Ovary (tissue), 9 donors: ENCODE measurements around the gene ARHGAP18. TPM values are rescaled to one million over a fixed set of nuclear protein-coding genes. Genes with fewer than 3 reads are reported as not detected.

Source experiments
- DNase-seq, 5 donors: peaks; one replicate each; pipeline ENCODE4 v3.0.0-alpha.2; 2019 to 2020
- H3K27ac ChIP-seq, 2 donors: fragments of 200-600 bp; one replicate each; pipeline versions ENCODE4 v1.5.1 to v1.8.0; 2019 to 2022
- H3K27me3 ChIP-seq: fragments of 200-600 bp; one replicate; pipeline ENCODE4 v1.8.0; 2022
- H3K36me3 ChIP-seq: fragments of 200-600 bp; sonication (generic); one replicate; pipeline ENCODE4 v1.5.1; 2019
- H3K4me1 ChIP-seq: one replicate; pipeline ENCODE4 v1.8.1; 2013; ENCODE audit warnings: mild to moderate bottlenecking, moderate library complexity; ENCODE audit not compliant: insufficient read depth
- H3K4me3 ChIP-seq: fragments of 200-600 bp; sonication (generic); one replicate; pipeline ENCODE4 v1.5.1; 2017
- H3K9me3 ChIP-seq, 2 donors: fragments of 200-600 bp in 1 of 2; sonication (generic) in 1 of 2; one replicate each; pipeline versions ENCODE4 v1.5.1 to v1.8.1; 2013 to 2019; ENCODE audit warnings: mild to moderate bottlenecking in 1 of 2, moderate library complexity in 1 of 2
- EP300 ChIP-seq: sonication (generic); formaldehyde crosslinking; IDR thresholded peaks from one replicate; pipeline ENCODE4 v1.6.1; 2017; ENCODE audit warnings: antibody characterized with exemption
- POLR2A ChIP-seq: fragments of 450-650 bp; IDR thresholded peaks from one replicate; pipeline ENCODE4 v1.6.1; 2017; ENCODE audit warnings: antibody characterized with exemption, mild to moderate bottlenecking, moderate library complexity
- whole genome bisulfite sequencing, 3 donors: extraction: QIAGEN DNeasy Blood & Tissue Kit in 1 of 3; methylation state at CpG; one replicate each; pipeline versions ENCODE4 v1.1.5 to v1.1.7; 2013 to 2017; 5-methylcytosine and 5-hydroxymethylcytosine counted together
- intact Hi-C, 4 donors: fragments of 100-400 bp; cut with DNase I; formaldehyde crosslinking; loops; one replicate each; pipeline versions ENCODE4 v1.11.0 to v1.15.1; 2022 to 2023
- polyA plus RNA-seq, 2 donors: library from polyadenylated mRNA; stranded (reverse); fragments of 200-250 nt in 1 of 2; fragments of 350-450 nt in 1 of 2; fragmentation: Illumina TruSeq in 1 of 2; extraction: RNeasy Lipid Tissue Mini Kit (QIAGEN cat#74804) in 1 of 2; gene quantifications; one replicate each; pipeline ENCODE4 v1.2.3, GENCODE V29; 2013 to 2014
- total RNA-seq, 7 donors: library from RNA; depleted of rRNA in 2 of 7; stranded (reverse); fragments of >200 nt in 2 of 7; fragmentation: NEBNext Ultra II Directional in 3 of 7; extraction: Animal tissue kit (Norgen Biotek cat#: 25700) in 3 of 7; gene quantifications; one replicate each; pipeline versions ENCODE4 v1.1.0 to v1.2.4, GENCODE V29; 2016 to 2023
- TF ChIP-seq, protein P1 (sequence below), 3 donors: fragments of 450-650 bp in 2 of 3; fragments of 200-600 bp in 1 of 3; IDR thresholded peaks; one replicate each; pipeline versions ENCODE4 v1.5.1 to v1.8.0; 2016 to 2022; ENCODE audit warnings: antibody characterized with exemption in 3 of 3, mild to moderate bottlenecking in 1 of 3
- donor health status: DM: no; HTN: no; CAD: no; lungs with moderate emphysema.
- donor health status: DM: no; HTN: no; CAD: no.
- donor health status: Bipolar disorder and iron deficiency.
- donor health status: DM: yes; HTN: yes; CAD: no.
- donor health status: DM: no; HTN: no; CAD: no.
- donor health status: DM: yes; HTN: yes; CAD: no.

Gene ARHGAP18
- total and polyA plus RNA-seq, 9 donors, result 4.4 to 35.3 (median 9.6) TPM

DNA sequence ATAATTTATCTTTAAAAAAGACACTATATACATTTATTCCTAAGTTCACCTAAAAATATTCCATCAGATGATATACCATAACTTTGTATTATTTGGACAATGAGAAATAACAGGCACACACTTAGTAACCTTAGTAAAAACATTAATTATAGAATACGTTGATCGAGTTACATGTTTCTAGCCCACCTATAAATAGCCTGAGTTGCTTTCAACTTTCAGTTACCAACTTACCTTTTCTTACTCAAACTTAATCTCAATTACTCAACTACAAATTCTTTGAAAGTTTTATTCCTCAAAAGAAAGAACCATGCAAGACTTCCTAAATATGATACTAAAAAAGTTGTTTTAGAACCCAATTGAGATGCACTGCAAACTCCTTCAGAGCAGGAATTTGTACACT, 12.2 kb downstream of the ARHGAP18 start:
- no peak for DNase-seq
- no peaks in the 10 kb centered on the region for H3K9me3 ChIP-seq
- no peak overlapping the region for H3K27ac ChIP-seq
- H3K4me3 ChIP-seq, result no peak overlapping the region
- H3K36me3 ChIP-seq, result no peaks in the 10 kb centered on the region
- no peaks in the 10 kb centered on the region for H3K4me1 ChIP-seq
- H3K27me3 ChIP-seq, result no peaks in the 10 kb centered on the region
- intact Hi-C loops, result no loop called here
- 87 to 93% (median 92%) methylated on average over 2 of the region's 2 CpGs for WGBS, 3 donors
- TF ChIP-seq POLR2A (no peak), EP300 (no peak)
- TF ChIP-seq, protein P1, sequence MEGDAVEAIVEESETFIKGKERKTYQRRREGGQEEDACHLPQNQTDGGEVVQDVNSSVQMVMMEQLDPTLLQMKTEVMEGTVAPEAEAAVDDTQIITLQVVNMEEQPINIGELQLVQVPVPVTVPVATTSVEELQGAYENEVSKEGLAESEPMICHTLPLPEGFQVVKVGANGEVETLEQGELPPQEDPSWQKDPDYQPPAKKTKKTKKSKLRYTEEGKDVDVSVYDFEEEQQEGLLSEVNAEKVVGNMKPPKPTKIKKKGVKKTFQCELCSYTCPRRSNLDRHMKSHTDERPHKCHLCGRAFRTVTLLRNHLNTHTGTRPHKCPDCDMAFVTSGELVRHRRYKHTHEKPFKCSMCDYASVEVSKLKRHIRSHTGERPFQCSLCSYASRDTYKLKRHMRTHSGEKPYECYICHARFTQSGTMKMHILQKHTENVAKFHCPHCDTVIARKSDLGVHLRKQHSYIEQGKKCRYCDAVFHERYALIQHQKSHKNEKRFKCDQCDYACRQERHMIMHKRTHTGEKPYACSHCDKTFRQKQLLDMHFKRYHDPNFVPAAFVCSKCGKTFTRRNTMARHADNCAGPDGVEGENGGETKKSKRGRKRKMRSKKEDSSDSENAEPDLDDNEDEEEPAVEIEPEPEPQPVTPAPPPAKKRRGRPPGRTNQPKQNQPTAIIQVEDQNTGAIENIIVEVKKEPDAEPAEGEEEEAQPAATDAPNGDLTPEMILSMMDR (IDR thresholded peaks at IDR 0.05), result no peak

DNA sequence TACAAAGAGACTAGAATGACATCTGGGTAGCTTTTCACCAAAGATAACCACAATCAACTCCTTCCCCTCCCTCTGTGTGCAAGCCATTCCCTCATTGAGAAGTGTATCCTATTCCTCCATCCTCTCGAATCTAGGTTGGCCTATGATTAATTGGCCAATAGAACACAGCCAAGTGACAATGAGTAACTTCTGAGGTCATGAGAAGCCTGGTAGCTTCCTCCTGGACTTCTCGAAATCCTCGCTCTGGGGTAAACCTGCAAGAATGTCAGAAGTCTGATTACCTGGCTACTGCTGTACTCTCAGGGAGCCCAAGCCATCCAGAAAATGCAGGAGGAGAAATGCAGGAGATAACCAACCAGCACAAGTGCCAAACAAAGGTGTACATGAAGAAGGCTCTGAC, 13.1 kb downstream of the ARHGAP18 start:
- TF ChIP-seq POLR2A (no peak), EP300 (no peak)
- TF ChIP-seq, protein P1 (IDR thresholded peaks at IDR 0.05), result no peak
- H3K4me1 ChIP-seq, result no peaks in the 10 kb centered on the region
- no peak overlapping the region for H3K4me3 ChIP-seq
- intact Hi-C loops, result no loop called here
- H3K27me3 ChIP-seq, result no peaks in the 10 kb centered on the region
- no peaks in the 10 kb centered on the region for H3K36me3 ChIP-seq
- WGBS, 3 donors, result 85 to 96% (median 92%) methylated on average over 3 of the region's 3 CpGs
- H3K27ac ChIP-seq, result no peak overlapping the region
- no peak for DNase-seq
- no peaks in the 10 kb centered on the region for H3K9me3 ChIP-seq

DNA sequence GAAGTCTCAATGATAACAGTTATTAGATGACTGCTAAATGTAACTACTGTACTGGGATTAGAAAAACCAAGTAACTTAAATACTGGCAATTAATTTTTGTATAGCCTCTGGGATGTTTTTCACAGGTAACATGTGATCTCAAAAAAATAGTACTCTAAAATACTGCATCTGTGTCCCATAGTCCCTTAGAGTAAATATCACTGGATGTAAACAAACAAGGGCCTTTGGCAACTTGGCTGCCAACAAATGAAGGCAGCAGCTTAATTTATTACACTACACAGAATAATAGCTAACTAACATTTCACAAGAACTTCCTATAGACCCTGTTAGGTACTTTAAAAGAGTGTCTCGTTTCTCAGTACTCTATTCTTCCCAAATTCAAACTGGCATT, 14.0 kb downstream of the ARHGAP18 start:
- no peak for DNase-seq
- Histone ChIP-seq H3K27ac (no peak overlapping the region), H3K27me3 (no peaks in the 10 kb centered on the region), H3K4me3 (no peak overlapping the region), H3K9me3 (no peaks in the 10 kb centered on the region), H3K36me3 (no peaks in the 10 kb centered on the region), H3K4me1 (no peaks in the 10 kb centered on the region)
- intact Hi-C loops, result no loop called here
- WGBS, 3 donors, result 75 to 82% (median 77%) methylated on average over 1 of the region's 1 CpG
- TF ChIP-seq, protein P1 (IDR thresholded peaks at IDR 0.05), result no peak
- TF ChIP-seq EP300, result no peak
- no peak for TF ChIP-seq POLR2A

DNA sequence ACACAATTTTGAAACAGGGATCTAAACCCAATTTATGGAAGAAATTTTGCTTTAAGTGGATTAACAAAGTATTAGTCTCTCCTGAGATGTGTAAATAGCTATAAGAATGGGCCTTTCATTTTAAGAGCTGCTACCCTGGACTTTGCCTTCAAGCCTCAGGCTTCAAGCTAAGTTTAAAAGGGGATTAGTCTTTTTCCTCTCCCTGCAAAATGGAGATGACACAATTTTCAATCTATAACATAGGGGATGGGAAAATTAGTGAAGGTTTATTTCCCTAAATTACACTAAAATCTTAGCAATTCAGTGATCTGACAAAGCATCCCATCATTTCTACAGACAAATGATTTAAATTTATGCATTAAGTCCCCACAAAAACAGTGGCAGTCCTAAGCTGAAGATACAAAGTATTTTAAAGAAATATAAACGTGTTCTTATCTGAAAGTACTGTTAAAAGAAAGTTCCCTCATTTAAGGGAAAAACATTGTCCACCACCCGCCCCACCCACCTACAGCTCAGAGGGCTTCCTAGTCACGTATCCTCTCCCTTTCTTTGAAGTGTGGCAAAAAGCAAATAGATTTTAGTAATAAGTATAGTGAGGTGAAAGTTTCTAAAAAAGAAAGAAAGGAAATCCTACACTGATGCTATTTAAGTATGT, 14.5 kb downstream of the ARHGAP18 start:
- no peak for TF ChIP-seq POLR2A
- TF ChIP-seq EP300, result no peak
- TF ChIP-seq, protein P1 (IDR thresholded peaks at IDR 0.05), result no peak
- no peak overlapping the region for H3K27ac ChIP-seq
- no peaks in the 10 kb centered on the region for H3K4me1 ChIP-seq
- WGBS, 3 donors, result 55 to 66% (median 61%) methylated on average over 3 of the region's 3 CpGs
- intact Hi-C loops, result no loop called here
- H3K27me3 ChIP-seq, result no peaks in the 10 kb centered on the region
- H3K4me3 ChIP-seq, result no peak overlapping the region
- no peak for DNase-seq
- H3K36me3 ChIP-seq, result no peaks in the 10 kb centered on the region
- no peaks in the 10 kb centered on the region for H3K9me3 ChIP-seq
